GM08714 (cell line): ENCODE results near the gene RFWD3.

Experiments used
- H3K4me3 ChIP-seq: fragments of 200-500 bp; sonication (Bioruptor generic); 2 replicates; pipeline ENCODE4 v1.5.1; 2014; ENCODE audit warnings: mild to moderate bottlenecking, low read length, inconsistent platforms
- ZNF274 ChIP-seq: IDR thresholded peaks from 2 replicates; pipeline ENCODE4 v1.6.1; 2012; ENCODE audit warnings: mild to moderate bottlenecking, low read depth, low read length

RFWD3 gene

DNA sequence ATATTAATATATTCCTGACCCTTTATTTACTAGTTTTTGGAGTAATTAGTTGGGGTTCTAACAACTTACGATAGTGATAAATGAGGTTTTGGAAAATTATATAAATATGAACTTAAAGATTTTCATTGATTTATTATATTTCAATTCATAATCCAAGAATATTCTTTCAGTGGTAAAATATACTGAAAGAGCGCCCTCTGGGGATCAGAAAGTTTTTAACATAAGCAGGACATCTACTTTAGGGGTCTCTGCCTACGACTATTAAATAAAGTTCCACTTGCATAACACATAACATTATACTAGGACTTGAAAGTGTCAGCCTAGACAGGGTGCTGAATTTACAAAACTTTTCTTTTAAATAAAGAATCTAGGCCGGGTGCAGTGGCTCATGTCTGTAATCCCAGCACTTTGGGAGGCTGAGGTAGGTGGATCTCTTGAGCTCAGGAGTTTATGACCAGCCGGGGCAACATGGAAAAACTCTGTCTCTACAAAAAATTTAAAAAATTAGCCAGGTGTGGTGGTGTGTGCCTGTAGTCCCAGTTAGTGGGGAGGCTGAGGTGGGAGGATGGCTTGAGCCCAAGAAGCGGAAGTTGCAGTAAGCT, 15.6 kb downstream of the RFWD3 start:
- H3K4me3 ChIP-seq, result no peak overlapping the region
- no peak for TF ChIP-seq ZNF274

DNA sequence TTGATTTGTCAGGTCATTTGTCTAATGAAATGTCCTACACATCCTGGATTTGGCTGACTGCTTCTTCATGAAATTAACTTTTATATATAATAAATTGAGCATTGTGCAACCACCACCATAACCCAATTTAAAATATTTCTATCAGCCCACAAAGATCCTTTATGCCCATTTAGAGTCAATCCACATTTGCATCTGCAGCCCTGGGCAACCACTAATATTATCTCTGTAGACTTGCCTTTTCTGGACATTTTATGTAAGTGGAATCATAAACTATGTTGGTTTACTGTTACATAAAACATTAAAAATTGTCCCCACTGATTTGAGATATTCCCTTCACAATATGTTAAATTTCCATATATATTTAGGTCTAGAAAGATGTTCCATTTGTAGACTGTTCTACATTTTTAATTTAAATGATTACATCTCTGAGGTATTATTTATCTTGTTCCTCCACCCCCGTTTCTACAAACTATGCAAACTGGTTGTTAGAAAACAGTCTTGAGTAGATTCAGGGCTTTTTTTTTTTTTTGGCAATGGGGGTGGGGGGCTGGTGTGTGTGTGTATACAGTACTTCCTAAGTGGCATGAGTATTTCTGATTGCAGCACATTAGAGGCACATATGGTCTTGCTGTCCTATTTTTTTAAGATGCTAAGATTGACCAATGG, 16.7 kb downstream of the RFWD3 start:
- no peak overlapping the region for H3K4me3 ChIP-seq
- TF ChIP-seq ZNF274, result no peak

DNA sequence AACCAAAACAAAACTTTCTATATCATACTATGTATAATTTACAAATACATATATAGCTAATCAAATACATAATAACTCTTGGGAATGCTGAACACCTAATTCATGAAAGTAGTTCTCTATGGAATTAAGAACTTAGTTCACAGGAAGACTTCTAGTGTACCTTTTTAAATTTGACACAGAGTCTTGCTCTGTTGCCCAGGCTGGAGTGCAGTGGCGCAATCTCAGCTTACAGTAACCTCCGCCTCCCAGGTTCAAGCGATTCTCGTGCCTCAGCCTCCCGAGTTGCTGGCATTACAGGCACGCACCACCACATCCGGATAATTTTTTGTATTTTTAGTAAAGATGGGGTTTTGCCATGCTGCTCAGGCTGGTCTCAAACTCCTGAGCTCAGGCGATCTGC, 24.7 kb downstream of the RFWD3 start:
- no peak overlapping the region for H3K4me3 ChIP-seq
- no peak for TF ChIP-seq ZNF274

DNA sequence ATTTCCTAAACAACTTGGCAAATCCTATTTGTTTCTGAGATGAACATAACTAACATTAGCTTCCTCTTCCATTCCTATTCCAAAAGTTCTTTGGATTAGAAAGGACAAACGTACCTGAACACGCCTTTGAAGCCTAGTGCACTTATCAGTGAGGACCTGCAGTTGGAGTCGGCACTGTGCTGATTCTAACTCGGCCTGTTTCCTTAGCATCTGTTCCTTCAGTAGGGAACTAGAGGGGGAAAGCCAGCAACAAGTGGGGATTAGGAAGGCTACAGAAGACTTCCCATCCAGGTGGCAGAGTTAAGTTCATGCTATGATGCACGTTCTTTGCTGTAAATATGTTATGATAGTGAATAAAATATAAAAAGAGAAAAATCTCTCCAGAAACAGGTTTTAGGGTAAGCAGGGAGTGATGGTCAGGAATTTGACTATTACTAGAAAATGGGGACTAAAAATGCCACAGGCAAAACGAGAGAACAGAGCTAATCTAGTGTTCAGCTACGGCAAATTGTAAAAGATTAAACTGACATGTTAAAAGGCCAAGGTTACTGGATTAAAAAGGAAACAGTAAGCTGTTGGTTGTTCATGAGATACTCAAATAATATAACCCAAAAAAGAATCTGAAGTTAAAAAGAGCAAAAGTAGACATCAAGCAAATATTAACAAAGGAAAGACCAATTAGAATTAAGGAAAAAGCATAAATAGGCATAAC, 28.8 kb downstream of the RFWD3 start:
- H3K4me3 ChIP-seq, result no peak overlapping the region
- no peak for TF ChIP-seq ZNF274

DNA sequence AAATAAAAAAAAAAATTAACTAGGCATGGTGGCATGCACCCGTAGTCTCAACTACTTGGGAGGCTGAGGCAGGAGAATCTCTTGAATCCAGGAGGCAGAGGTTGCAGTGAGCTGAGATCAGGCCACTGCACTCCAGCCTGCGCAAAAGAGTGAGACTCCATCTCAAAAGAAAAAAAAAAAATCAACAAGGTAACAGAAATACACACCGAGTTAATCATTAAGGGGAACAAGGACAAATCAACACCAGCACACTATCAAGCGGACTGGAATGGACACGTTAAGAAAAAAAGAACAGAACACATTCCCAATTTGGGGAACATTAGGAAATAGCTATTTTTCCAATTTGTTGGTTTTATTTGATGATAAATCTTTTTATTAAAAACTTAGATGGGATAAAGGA, 31.4 kb downstream of the RFWD3 start:
- no peak overlapping the region for H3K4me3 ChIP-seq
- no peak for TF ChIP-seq ZNF274

DNA sequence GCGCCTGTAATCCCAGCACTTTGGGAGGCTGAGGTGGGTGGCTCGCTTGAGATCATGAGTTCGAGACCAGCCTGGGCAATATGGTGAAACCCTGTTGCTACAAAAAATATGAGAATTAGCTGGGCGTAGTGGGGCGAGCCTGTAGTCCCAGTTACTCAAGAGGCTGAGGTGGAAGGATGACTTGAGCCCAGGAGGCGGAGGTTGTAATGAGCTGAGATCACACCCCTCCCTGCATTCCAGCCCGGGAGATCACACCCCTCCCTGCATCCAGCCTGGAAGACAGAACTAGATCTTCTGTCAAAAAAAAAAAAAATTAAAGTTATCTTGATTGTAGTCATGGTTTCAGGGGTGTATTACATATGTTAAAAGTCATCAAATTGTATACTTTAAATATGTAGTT, 33.0 kb downstream of the RFWD3 start:
- no peak for TF ChIP-seq ZNF274

DNA sequence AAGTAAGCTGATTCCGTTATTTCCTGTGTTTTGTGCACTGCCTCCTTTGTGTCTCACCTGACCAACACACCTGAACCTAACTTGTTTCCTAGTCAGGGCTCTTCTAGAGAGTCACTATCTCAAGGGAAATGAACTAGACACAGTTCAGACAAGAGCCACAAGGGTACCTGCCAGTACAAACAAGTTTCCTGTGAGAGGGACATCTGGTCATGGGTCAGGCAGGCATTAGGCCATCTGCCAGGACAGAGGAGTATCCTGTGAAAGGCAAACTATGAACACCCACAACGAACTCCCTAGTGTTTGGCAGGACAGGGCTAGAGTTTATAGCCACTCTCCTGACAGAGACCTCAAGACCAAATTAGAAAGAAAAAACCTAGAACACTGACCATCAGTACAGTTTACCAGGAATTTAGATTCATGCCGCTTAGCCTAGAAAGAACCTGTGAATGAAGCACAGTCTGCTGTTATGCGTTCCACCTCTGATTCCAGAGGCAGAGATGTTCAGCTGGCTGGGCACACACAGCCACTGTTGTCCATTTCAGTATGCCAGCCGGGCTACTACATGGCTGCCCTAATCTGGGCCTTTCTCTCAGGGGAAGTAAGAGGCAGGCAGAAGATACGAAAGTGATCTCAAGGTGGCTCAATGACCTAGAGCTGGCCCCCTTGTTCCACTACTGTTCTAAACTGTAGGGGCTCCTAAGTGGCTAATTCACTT, 39.0 kb downstream of the RFWD3 start:
- no peak for TF ChIP-seq ZNF274
- no peak overlapping the region for H3K4me3 ChIP-seq

More for the DNA sequence above, 33.0 kb downstream of the RFWD3 start:
- H3K4me3 ChIP-seq, result no peak overlapping the region

DNA sequence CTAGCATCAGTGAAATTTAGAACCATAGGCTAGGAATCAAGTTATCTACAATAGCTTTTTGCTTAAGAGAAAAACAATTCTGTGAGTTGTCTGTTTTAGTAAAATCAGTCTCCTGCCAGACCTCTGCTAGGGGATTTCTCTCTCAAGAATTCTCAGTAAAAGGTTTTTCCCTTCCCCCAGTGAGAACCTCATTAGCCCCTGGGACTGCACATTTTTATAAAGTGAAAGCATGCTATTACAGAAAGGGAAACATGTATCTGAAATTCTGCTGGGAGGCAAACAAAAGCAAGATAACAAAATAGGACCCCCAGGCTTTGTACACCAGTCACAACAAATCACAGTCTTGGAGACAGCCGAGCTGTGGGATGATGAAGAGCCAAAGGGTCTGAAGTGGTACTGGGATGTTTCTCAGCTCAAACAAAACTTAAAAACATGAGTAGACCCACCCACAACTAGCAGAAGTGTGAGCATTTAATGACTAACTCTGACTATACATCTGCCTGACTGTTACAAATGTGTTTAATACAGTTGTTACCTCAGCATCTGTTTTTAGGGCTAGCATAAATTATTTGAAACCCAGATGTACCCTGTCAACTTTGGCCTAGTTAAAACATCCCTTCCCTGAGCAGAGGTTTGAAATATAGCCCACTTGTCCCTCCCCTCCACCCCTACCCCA, 39.8 kb downstream of the RFWD3 start:
- no peak for TF ChIP-seq ZNF274
- no peak overlapping the region for H3K4me3 ChIP-seq

DNA sequence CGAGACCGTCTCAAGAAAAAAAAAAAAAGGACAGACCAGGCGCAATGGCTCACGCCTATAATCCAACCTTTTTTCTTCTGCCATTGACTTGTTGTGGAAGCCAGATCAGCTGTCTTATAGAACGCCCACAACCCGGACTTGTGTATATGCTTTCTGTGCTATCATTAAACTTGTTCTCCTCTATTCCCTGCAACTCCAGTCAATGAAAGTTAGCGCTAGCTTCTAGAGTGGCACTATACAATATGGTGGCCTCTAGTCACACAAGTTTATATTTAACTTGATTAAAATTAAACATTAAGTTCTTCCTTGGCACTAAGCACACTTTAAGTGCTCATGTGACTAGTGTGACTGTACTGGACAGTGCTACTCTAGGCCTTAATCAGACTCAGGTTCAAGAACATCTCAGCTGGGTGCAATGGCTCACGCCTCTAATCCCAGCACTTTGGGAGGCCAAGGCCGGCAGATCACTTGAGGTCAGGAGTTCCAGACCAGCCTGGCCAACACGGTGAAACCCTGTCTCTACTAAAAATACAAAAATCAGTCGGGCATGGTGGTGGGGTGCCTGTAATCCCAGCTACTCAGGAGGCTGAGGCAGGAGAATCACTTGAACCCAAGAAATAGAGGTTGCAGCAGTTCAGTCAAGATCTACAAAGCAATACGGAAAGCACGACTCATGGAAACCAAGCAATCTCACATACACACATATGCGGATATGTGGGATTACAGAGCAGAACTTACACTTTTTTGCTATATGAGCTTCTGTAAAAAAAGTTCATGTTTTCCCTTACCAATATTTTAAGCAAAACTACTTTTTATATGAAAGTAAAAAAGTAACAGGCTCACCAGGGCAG, 41.0 kb downstream of the RFWD3 start:
- H3K4me3 ChIP-seq, result no peak overlapping the region
- no peak for TF ChIP-seq ZNF274

DNA sequence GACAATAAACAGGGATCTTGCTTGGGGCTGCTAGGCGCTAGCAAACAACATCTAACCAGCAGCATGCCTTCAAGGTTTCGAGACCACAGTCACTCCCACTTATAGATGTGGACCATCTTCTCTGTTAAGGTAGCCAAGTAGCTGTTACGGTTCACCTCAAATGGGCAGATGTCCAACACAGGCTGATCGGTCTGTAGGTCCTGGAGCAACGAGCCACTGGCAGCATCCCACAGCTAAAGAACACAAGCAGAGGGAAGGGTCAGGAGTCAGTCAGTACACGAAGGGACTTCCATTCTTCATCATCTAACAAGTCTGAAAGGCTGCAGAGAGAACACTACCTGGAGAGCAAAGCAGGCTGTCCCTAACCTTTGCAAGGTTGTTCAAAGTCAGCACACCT, 42.8 kb downstream of the RFWD3 start:
- no peak overlapping the region for H3K4me3 ChIP-seq
- TF ChIP-seq ZNF274, result no peak

DNA sequence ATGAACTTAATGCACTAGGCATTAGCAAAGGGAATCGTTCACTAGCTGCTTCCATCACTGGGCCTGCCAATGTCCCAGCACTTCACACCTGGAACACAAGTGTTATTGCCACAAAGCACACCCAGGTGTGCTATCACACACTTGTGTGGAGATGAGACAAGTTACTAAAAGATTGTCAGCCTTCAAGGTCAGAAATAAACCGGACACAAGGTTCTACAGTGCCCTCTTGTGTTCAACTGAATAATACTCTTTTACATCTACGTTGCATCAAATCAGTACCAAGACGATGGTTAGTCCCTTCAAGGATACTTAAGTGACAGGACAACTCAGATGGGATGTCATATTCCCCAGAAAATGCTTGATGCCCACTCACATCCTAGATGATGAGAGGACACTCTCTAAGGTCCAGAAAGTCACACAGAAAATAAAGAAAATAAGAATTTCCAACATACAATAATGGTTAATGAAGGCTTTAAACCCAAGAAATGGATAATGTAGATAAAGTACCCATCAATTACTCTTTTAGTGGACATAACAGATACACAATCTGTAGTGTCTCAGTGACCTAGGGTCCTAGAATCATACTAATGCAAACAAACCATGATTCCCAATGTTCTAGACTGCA, 43.4 kb downstream of the RFWD3 start:
- no peak overlapping the region for H3K4me3 ChIP-seq
- no peak for TF ChIP-seq ZNF274

DNA sequence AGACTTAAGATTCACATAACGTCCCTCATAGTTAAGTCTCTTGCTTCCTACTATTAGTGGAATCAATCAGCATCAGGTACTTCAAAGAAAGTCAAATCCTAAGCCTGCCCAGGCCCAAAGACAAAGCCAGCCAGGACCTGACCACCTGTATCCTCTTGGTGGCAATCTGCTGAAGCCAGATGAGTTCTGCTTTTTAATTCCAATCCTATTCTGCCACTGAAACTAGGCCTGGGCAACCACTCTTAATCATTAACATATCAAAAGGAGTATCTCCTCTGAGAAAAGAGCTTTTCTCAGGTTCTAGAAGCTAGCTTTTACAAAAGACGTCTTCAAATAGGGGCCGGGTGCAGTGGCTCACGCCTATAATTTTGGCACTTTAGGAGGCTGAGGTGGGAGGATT, 44.7 kb downstream of the RFWD3 start:
- no peak for TF ChIP-seq ZNF274
- no peak overlapping the region for H3K4me3 ChIP-seq
